K562 (cell line): ENCODE results near the gene CLEC2B. TPM values are rescaled to one million over a fixed set of nuclear protein-coding genes. Genes with fewer than 3 reads are reported as not detected.

Experiments
- ATAC-seq: fragments of 200-7000 bp; cut with Tn5 transposase; 3 replicates; pipeline ENCODE4 v1.9.1; 2020; ENCODE audit warnings: moderate library complexity
- Bru-seq: library from RNA; stranded (reverse); fragments of 400-500 nt; gene quantifications from one replicate; lab custom pipeline; 2021; lab: Mats Ljungman, UMichigan
- BruChase-seq, 2 experiments: library from RNA; stranded (reverse); fragments of 400-500 nt; gene quantifications; one replicate each; lab custom pipeline; 2021; lab: Mats Ljungman, UMichigan
- BruUV-seq: library from RNA; stranded (reverse); fragments of 400-500 nt; replicated peaks from 2 replicates; lab custom pipeline; 2021; lab: Mats Ljungman, UMichigan
- CTCF ChIA-PET: fragments of 300-600 bp; formaldehyde crosslinking; extraction: SDS; loops from one replicate; lab custom pipeline; 2021; ENCODE audit warnings: low intra/inter-chr PET ratio; lab: Yijun Ruan, JAX
- POLR2A ChIA-PET: fragments of 300-600, 350-650 bp; sonication (Branson Sonifier 250); formaldehyde crosslinking; extraction: SDS; loops from one replicate; lab custom pipeline; 2021; ENCODE audit warnings: antibody characterized with exemption, inconsistent platforms; lab: Yijun Ruan, JAX
- DNase-seq, 4 experiments: peaks; one replicate each; pipeline versions ENCODE4 v3.0.0 to v3.0.0-alpha.2; 2011 to 2018; ENCODE audit warnings: low spot score in 3 of 4, mixed read lengths in 3 of 4; ENCODE audit errors: extremely low read depth in 1 of 4
- FAIRE-seq: peaks from 2 replicates; lab custom pipeline; 2011; peaks lifted over from hg19 to GRCh38; lab: Jason Lieb, UNC
- H2AFZ ChIP-seq: 2 replicates; pipeline ENCODE4 v1.6.0; 2011; ENCODE audit warnings: low read depth, low read length, control low read depth, inconsistent platforms
- H3K27ac ChIP-seq: fragments of 200-600 bp; 3 replicates; pipeline ENCODE4 v1.8.0; 2011; ENCODE audit warnings: low read depth, mild to moderate bottlenecking, control low read depth, inconsistent platforms, low read length, moderate library complexity, mixed read lengths; ENCODE audit errors: extremely low read depth
- H3K27me3 ChIP-seq, 2 experiments: fragments of 300-600 bp in 1 of 2; 2 replicates in 1 of 2; 3 replicates in 1 of 2; pipeline versions ENCODE4 v1.6.0 to v1.8.0; 2011; ENCODE audit warnings: inconsistent platforms in 2 of 2, low read length in 2 of 2, mild to moderate bottlenecking in 1 of 2, mixed read lengths in 1 of 2, moderate library complexity in 1 of 2; ENCODE audit not compliant: control insufficient read depth in 2 of 2, insufficient read depth in 2 of 2
- H3K36me3 ChIP-seq: fragments of 300-600 bp; 3 replicates; pipeline ENCODE4 v1.8.0; 2011; ENCODE audit warnings: mild to moderate bottlenecking, low read length, inconsistent platforms; ENCODE audit not compliant: control insufficient read depth, insufficient read depth
- H3K4me1 ChIP-seq, 2 experiments: fragments of 200-600 bp in 1 of 2; replicated peaks in 1 of 2; 2 replicates in 1 of 2; 3 replicates in 1 of 2; pipeline versions ENCODE4 v1.5.1 to v1.8.0; 2011; ENCODE audit warnings: inconsistent platforms in 2 of 2, low read length in 2 of 2, mild to moderate bottlenecking in 1 of 2, mixed read lengths in 1 of 2, moderate library complexity in 1 of 2; ENCODE audit not compliant: control insufficient read depth in 2 of 2, insufficient read depth in 2 of 2
- H3K4me2 ChIP-seq: 2 replicates; pipeline ENCODE4 v1.6.1; 2011; ENCODE audit warnings: low read length, control low read depth, inconsistent platforms, mixed read lengths; ENCODE audit not compliant: insufficient read depth
- H3K4me3 ChIP-seq: fragments of 200-600 bp; sonication (generic), shearing (Covaris generic); 2 replicates; pipeline ENCODE4 v1.5.1; 2016; ENCODE audit warnings: control low read depth, inconsistent platforms
- H3K79me2 ChIP-seq: fragments of 200-600 bp; 3 replicates; pipeline ENCODE4 v1.8.0; 2011; ENCODE audit warnings: low read length, inconsistent platforms; ENCODE audit not compliant: control insufficient read depth, insufficient read depth
- H3K9ac ChIP-seq, 2 experiments: 2 replicates each; pipeline versions ENCODE4 v1.6.0 to v1.6.1; 2011; ENCODE audit warnings: low read depth in 2 of 2, low read length in 2 of 2, control low read depth in 1 of 2, inconsistent platforms in 1 of 2, mild to moderate bottlenecking in 1 of 2, mixed read lengths in 1 of 2; ENCODE audit not compliant: insufficient read depth in 1 of 2
- H3K9me1 ChIP-seq: one replicate; pipeline ENCODE4 v1.6.0; 2011; ENCODE audit warnings: inconsistent platforms, mild to moderate bottlenecking, low read length, moderate library complexity; ENCODE audit not compliant: control insufficient read depth, insufficient read depth
- H3K9me3 ChIP-seq: replicated peaks from 2 replicates; pipeline ENCODE4 v1.5.1; 2011; ENCODE audit warnings: low read depth, low read length, inconsistent platforms; ENCODE audit not compliant: control insufficient read depth, insufficient read depth
- H4K20me1 ChIP-seq: replicated peaks from 2 replicates; pipeline ENCODE4 v1.6.1; 2011; ENCODE audit warnings: low read length, inconsistent platforms, mixed read lengths; ENCODE audit not compliant: control insufficient read depth, insufficient read depth
- CC2D1A ChIP-seq: fragments of 450-650 bp; IDR thresholded peaks from 2 replicates; pipeline ENCODE4 v1.6.1; 2017; ENCODE audit warnings: mild to moderate bottlenecking
- ESRRA ChIP-seq: fragments of 450-650 bp; IDR thresholded peaks from 2 replicates; pipeline ENCODE4 v1.6.1; 2014; ENCODE audit warnings: low read depth, mild to moderate bottlenecking, moderate library complexity, borderline replicate concordance
- HDAC1 ChIP-seq, 2 experiments: fragments of 450-650 bp; IDR thresholded peaks; 2 replicates each; pipeline ENCODE4 v1.6.1; 2016 to 2017; ENCODE audit warnings: inconsistent platforms in 1 of 2, mild to moderate bottlenecking in 1 of 2, moderate library complexity in 1 of 2
- MCM2 ChIP-seq: fragments of 450-650 bp; IDR thresholded peaks from 2 replicates; pipeline ENCODE4 v1.6.1; 2017; ENCODE audit warnings: low read depth, mild to moderate bottlenecking
- WGBS: fragments of 100-300 bp; shearing (Covaris generic); methylation state at CpG from one replicate; pipeline ENCODE4 v1.1.6; 2016; ENCODE audit warnings: low coverage, mixed read lengths; ENCODE audit not compliant: insufficient coverage; ENCODE audit errors: missing lambda C conversion rate; 5-methylcytosine and 5-hydroxymethylcytosine counted together
- in situ Hi-C: fragments of 300-500 bp; cut with MboI; formaldehyde crosslinking; loops from 4 replicates; pipeline ENCODE4 v1.15.0; 2018; ENCODE audit warnings: inconsistent platforms, mixed read lengths
- intact Hi-C: fragments of 100-400 bp; cut with micrococcal nuclease; formaldehyde crosslinking; loops from 2 replicates; pipeline ENCODE4 v1.14.2; 2022
- long read RNA-seq, 3 experiments: library from polyadenylated mRNA in 2 of 3; library from RNA in 1 of 3; unstranded in 2 of 3; stranded (forward) in 1 of 3; transcript quantifications; one replicate each; pipeline ENCODE4 v2.0.0, GENCODE V29; 2019 to 2022
- polyA minus RNA-seq, 3 experiments: library from RNA; depleted of rRNA, polyadenylated mRNA; stranded (reverse); fragments of >200 nt; gene quantifications; 2 replicates each; pipeline ENCODE4 v1.2.3, GENCODE V29; 2011
- polyA plus RNA-seq, 8 experiments: library from polyadenylated mRNA; depleted of rRNA in 4 of 8; stranded (reverse) in 5 of 8; unstranded in 3 of 8; fragments of >200 nt; fragmentation: Nextera tagmentation in 2 of 8; fragmentation: Illumina TruSeq in 1 of 8; extraction: Ambion mirVana in 2 of 8; extraction: Trizol in 1 of 8; gene quantifications; 2 replicates each; pipeline versions ENCODE4 v1.2.1 to v1.2.3, GENCODE V29; 2011 to 2014; ENCODE audit warnings: inconsistent platforms in 1 of 8, missing spikeins in 1 of 8
- total RNA-seq, 7 experiments: library from RNA; depleted of rRNA in 6 of 7; stranded (reverse); fragments of >200 nt in 6 of 7; fragmentation: Illumina TruSeq in 2 of 7; extraction: Trizol in 2 of 7; gene quantifications; 2 replicates each; pipeline versions ENCODE4 v1.2.1 to v1.2.3, GENCODE V29; 2011 to 2021; ENCODE audit warnings: low replicate concordance in 1 of 7
- TF ChIP-seq, protein P1 (sequence below): fragments of 250-450 bp; sonication (Bioruptor Pico); IDR thresholded peaks from 2 replicates; pipeline ENCODE4 v1.5.0; 2022; ENCODE audit warnings: mild to moderate bottlenecking
- TF ChIP-seq, protein P2 (sequence below): sonication (generic); formaldehyde crosslinking; IDR thresholded peaks from 2 replicates; pipeline ENCODE4 v1.8.0; 2022; ENCODE audit warnings: missing genetic modification reagents, mild to moderate bottlenecking, borderline replicate concordance
- TF ChIP-seq, protein P3 (sequence below): fragments of 250-450 bp; sonication (Bioruptor Pico); IDR thresholded peaks from 2 replicates; pipeline ENCODE4 v1.5.0; 2021; ENCODE audit warnings: mild to moderate bottlenecking, moderate library complexity

The CLEC2B gene
- total RNA-seq (2011; cell fraction: chromatin; rRNA removed; ENCODE audit: low replicate concordance), result 1.1 and 4.5 TPM in 2 replicates
- total RNA-seq (2011; cell fraction: nucleolus; rRNA removed), result 0.33 and 0.66 TPM in 2 replicates
- 1.5 and 2.3 TPM in 2 replicates for total RNA-seq (2011; cell fraction: nucleoplasm; rRNA removed)
- total RNA-seq (2014; rRNA removed) (1.2 and 1.3 TPM in 2 replicates), total RNA-seq (2014; rRNA removed; fragmentation: Illumina TruSeq; extraction: Trizol) (2.3 and 2.8 TPM in 2 replicates), total RNA-seq (2015; rRNA removed; fragmentation: Illumina TruSeq; extraction: Trizol) (5.8 and 5.9 TPM in 2 replicates), total RNA-seq (2021) (1.8 and 2.1 TPM in 2 replicates), polyA plus RNA-seq (2011; rRNA removed) (3.2 and 6.6 TPM in 2 replicates), polyA plus RNA-seq (2014; fragmentation: Illumina TruSeq; extraction: Trizol) (2.1 and 2.9 TPM in 2 replicates), polyA plus RNA-seq (2014; fragmentation: Nextera tagmentation; extraction: Ambion mirVana) (1 to 10 TPM; 4.3 to 5.2 TPM), polyA plus RNA-seq (2014; rRNA removed) (2.1 and 2.9 TPM in 2 replicates), polyA minus RNA-seq (2011; rRNA and poly(A)+ RNA removed) (3.2 and 5.2 TPM in 2 replicates), Bru-seq, nascent RNA (percentile 51 among the genes with signal in this experiment), BruChase-seq, experiment 1, labeled RNA remaining after a 2-hour chase (percentile 50 among the genes with signal in this experiment), BruChase-seq, experiment 2, labeled RNA remaining after a 6-hour chase (percentile 53 among the genes with signal in this experiment)
- polyA plus RNA-seq (2011; cell fraction: cytosol; rRNA removed), result 0.30 and 2.3 TPM in 2 replicates
- polyA plus RNA-seq (2011; cell fraction: nucleus; rRNA removed), result 0.80 and 3.2 TPM in 2 replicates
- polyA plus RNA-seq (2012), result 2.5 and 4.1 TPM in 2 replicates
- polyA minus RNA-seq (2011; cell fraction: cytosol; rRNA and poly(A)+ RNA removed), result 2.0 and 3.1 TPM in 2 replicates
- polyA minus RNA-seq (2011; cell fraction: nucleus; rRNA and poly(A)+ RNA removed), result 1.8 and 4.0 TPM in 2 replicates
- long read RNA-seq, experiment 1, partial matches to known transcripts, result 0 of 1 reads
- long read RNA-seq, experiment 1, other reads (novel, unspliced or antisense), result 0 of 1 reads
- long read RNA-seq, experiment 2, partial matches to known transcripts, result 0 of 3 reads
- long read RNA-seq, experiment 2, other reads (novel, unspliced or antisense), result 0 of 3 reads
- long read RNA-seq, experiment 3, result 0 reads

- intact Hi-C loops (no loop called here), in situ Hi-C loops (no loop called here)
- Histone ChIP-seq H3K27me3 (no peaks in the 10 kb centered on the region), H2AFZ (peak within 1 kb of the TSS; percentile 61), H3K9me3 (no peaks in the 10 kb centered on the region), H3K4me2 (peak within 1 kb of the TSS; percentile 69), H3K36me3 (no peaks in the 10 kb centered on the region), H3K9me1 (no peaks in the 10 kb centered on the region), H4K20me1 (no peaks in the 10 kb centered on the region), H3K4me3 (peak within 1 kb of the TSS; percentile 24), H3K4me1 (no peaks in the 10 kb centered on the region; a peak in 1 of 5 replicates), H3K9ac (peak within 1 kb of the TSS in 1 of 2 experiments; percentile 60; a peak in 2 of 4 replicates), H3K79me2 (no peaks in the 10 kb centered on the region), H3K27ac (peak within 1 kb of the TSS; percentile 60; the same call in 2 of the 3 replicates)
- ChIA-PET POLR2A (interaction anchor here (0.7 kb wide), 1 partner anchor 140 kb away, joined by 3 read pairs; no protein-coding TSS in a partner anchor), CTCF (no interaction called here)
- ATAC-seq, result peak; percentile 20; the same call in 2 of the 3 replicates
- WGBS, result 2% methylated on average over 11 of the region's 11 CpGs
- peak; percentile 35 for FAIRE-seq
- DNase-seq, result peak in 1 of 4 experiments; percentile 33
- no TSS peak for BruUV-seq
- TF ChIP-seq HDAC1 (IDR thresholded peaks at IDR 0.05), result 0 out of 4 replicates have a peak, but pooled peaks of 1 of the 2 experiments have one; percentile 15
- TF ChIP-seq, protein P1, sequence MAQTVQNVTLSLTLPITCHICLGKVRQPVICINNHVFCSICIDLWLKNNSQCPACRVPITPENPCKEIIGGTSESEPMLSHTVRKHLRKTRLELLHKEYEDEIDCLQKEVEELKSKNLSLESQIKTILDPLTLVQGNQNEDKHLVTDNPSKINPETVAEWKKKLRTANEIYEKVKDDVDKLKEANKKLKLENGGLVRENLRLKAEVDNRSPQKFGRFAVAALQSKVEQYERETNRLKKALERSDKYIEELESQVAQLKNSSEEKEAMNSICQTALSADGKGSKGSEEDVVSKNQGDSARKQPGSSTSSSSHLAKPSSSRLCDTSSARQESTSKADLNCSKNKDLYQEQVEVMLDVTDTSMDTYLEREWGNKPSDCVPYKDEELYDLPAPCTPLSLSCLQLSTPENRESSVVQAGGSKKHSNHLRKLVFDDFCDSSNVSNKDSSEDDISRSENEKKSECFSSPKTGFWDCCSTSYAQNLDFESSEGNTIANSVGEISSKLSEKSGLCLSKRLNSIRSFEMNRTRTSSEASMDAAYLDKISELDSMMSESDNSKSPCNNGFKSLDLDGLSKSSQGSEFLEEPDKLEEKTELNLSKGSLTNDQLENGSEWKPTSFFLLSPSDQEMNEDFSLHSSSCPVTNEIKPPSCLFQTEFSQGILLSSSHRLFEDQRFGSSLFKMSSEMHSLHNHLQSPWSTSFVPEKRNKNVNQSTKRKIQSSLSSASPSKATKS (CRISPR knock-in tag), result no peak
- no peak for TF ChIP-seq MCM2
- TF ChIP-seq CC2D1A, result no peak
- no peak for TF ChIP-seq ESRRA
- TF ChIP-seq, protein P2, sequence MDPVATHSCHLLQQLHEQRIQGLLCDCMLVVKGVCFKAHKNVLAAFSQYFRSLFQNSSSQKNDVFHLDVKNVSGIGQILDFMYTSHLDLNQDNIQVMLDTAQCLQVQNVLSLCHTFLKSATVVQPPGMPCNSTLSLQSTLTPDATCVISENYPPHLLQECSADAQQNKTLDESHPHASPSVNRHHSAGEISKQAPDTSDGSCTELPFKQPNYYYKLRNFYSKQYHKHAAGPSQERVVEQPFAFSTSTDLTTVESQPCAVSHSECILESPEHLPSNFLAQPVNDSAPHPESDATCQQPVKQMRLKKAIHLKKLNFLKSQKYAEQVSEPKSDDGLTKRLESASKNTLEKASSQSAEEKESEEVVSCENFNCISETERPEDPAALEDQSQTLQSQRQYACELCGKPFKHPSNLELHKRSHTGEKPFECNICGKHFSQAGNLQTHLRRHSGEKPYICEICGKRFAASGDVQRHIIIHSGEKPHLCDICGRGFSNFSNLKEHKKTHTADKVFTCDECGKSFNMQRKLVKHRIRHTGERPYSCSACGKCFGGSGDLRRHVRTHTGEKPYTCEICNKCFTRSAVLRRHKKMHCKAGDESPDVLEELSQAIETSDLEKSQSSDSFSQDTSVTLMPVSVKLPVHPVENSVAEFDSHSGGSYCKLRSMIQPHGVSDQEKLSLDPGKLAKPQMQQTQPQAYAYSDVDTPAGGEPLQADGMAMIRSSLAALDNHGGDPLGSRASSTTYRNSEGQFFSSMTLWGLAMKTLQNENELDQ, result no peak
- TF ChIP-seq, protein P3, sequence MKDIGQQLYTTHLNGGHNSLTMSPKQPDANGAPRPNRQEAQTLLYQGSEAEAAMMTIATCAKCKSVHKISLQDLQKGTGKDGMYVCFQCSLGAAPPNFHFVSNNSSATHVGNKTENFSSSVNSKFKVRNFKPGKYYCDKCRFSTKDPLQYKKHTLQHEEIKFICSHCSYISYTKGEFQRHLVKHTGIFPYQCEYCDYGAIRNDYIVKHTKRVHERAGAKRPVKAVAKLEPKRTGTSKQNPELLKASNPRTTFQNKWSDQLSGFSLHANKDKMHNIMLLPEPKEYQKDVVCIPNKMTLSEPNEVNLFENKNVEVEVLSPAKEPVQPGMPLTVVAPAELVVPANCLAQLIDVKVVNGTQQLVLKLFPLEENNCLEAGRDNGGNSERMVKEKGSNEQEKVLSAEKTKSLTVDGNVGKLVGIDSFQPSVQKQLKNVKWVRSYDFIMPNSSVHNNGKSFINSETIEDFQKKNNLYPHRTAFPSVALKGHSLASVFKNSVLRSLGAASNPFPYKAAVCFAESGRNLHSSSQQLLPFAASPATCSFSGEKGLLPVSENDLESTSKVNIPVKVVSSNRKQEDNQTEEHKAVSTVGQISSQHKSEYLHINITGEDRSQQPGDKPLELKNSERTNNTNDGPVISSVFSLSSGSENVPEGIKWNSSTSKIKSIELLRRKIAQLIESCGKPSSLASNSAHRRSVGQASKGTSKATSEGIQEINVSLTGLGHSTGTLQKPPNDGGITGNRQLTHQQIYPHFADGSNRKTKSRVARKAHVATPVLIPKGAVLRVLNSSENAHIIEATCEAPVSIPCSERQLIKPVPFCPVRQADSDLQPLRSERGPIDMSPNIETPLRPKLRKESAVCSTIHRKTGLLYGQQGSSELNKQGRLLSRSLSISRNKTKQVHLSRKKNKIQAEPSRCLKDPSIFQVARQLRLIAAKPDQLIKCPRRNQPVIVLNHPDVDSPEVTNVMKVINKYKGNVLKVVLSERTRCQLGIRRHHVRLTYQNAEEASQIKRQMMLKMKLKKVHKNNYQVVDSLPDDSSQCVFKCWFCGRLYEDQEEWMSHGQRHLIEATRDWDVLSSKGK (CRISPR knock-in tag), result no peak
Measured at GRCh38 chr12:9869307-9870161, at the start of gene CLEC2B. Gene CLEC2B (minus strand): TSS chr12:9869354.
